NCI-H2081 treated with DMSO at 0.1 percent for 48 hours (cell line): ENCODE data around the gene DGLUCY.
A peak's percentile ranks its signal among the peaks of the same experiment; 100 is the strongest.
"Not testable (repeated sequence)": the region's sequence is repeated elsewhere in the genome, so short reads cannot be mapped to it uniquely, and the experiment has no call there.

Source experiments
- DNase-seq: peaks from one replicate; lab custom pipeline; 2025; lab: John Stamatoyannopoulos, UW

Gene DGLUCY

DNA sequence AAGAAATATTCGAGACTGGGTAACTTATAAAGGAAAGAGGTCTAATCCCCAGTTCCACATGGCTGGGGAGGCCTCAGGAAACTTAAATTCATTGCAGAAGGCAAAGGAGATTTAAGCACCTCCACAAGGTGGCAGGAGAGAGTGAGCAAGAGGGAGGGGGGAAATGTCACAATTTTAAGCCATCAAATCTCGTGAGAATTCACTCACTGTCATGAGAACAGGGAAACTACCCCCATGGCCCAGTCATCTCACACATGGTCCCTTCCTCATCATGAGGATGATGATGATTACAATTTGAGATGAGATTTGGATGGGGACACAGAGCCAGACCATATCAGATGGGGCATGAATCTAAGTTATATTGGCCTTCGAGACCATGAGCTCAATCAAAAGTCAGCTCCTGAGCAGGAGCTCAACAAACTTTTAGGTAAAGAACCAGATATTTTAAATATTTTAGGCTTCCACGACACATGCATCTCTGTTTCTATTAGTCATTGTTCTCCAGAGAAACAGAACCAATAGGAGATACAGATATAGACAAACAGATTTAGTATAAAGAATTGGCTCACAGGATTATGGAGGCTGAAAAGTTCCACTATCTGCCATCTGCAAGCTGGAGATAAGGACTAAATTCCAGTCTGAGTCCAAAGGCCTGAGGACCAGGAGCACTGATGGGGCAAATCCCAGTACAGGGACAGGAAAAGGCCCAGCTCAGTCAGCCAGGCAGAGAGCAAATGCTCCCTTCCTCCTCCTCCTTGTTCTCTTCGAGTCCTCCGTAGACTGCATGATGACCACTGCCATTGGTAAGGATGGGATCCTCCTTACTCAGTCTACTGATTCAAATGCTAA lies 24.9 kb downstream of the DGLUCY start:
- no peak for DNase-seq

DNA sequence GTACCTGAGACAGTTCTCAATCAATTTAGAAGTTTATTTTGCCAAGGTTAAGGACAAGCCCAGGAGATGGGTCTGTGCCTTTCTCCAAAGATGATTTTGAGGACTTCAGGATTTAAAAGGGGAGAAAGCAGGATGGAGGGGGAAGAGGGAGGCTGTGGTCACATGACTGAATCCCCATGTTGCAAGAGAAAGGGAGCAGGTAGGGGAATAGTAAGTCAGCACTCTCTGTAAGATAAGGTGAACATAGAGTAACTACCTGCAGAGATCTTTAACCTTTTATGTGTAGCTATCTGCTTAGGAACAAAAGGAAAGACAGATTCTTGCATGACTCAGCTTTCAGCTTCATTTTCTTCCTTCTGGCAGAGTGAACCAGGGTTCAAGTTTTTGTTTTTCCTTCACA lies 25.9 kb downstream of the DGLUCY start:
- DNase-seq, result no peak

DNA sequence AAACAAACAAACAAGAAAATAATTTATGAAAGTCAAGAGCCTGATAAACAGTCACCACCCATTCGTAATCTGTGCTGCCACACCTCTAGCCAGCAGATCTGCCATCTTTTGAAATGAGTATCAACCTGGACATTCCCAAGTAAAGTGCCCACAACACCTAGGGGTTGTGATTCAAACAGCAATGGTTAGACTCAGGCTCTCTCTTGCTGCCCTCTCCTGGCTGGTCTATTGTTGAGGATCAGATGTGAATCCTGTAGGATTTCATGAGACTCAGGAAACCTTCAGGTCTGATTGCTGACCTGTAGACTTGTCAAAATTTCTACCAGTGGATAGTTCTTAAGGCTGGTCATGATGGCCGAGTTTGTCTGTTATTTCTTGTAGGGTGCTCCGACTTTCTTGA lies 26.8 kb downstream of the DGLUCY start:
- no peak for DNase-seq

DNA sequence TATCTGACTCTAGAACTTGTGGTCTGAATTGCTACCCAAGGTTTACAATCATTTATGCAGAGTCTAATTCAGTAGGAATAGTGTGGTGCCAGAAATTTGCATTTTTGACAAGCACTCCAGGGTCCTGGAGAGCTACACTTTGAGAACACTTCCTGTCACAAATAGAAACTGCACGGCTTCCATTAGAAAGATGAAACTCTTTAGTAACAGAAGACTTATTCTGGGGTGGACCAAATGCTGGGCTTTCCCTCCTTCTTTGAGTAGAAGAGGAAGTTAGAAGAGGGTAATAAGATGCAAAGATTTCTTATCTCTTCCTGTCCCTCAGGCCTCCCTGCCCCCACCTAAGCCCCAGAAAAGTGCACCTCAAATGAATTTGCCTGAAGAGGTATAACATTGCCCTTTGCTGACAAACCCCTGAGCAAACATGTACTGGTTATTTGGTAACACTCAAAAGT lies 28.4 kb downstream of the DGLUCY start:
- DNase-seq, result no peak

DNA sequence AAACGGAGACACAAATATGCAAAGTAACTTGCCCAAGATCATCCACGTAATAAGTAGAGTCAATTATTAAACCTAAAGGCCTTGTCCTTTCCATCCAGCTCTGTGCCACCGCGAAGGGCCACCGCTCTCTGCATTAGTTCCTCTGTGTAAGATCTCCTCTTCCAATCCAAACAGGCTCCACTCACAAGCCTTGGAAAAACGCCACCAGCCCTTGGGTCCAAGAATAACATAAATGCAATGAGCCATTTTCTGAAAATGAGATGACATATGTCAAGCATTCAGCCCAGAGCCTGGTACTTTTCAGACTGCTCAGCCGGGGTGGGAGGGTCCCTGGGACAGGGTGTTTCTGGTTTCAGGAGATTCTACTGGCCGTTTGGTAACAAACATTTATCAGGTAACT lies 30.0 kb downstream of the DGLUCY start:
- DNase-seq, result no peak

DNA sequence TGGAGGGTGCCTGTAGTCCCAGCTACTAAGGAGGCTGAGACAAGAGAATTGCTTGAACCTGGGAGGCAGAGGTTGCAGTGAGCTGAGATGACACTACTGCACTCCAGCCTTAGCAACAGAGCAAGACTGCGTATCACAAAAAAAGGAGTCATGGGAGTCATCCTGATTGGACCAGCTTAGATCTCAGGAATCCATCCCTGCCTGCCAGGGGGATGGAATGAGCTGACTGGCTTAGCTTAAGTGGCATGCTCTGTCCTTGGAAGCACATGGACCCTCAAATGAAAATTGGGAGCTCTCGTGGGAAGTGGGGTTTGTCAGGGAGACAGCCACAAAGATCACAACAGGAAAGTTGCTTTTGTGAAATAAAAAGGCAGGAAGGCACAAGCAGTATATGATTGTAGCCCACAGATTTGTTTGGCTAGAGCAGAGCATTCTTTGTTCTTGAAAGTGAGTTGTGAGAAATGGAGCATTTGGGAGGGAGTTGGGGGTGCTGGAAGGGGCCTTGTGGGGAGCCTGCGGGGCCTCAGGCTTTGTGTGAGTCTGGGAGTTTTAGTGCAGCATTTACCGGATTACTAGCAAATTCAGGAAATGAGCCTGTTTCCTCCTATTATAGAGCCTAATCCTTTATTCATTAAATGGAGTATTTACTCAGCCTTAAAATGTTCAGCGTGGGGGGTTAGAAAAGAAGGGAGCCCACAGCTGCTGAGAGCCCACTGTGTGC lies 30.7 kb downstream of the DGLUCY start:
- DNase-seq, result no peak

DNA sequence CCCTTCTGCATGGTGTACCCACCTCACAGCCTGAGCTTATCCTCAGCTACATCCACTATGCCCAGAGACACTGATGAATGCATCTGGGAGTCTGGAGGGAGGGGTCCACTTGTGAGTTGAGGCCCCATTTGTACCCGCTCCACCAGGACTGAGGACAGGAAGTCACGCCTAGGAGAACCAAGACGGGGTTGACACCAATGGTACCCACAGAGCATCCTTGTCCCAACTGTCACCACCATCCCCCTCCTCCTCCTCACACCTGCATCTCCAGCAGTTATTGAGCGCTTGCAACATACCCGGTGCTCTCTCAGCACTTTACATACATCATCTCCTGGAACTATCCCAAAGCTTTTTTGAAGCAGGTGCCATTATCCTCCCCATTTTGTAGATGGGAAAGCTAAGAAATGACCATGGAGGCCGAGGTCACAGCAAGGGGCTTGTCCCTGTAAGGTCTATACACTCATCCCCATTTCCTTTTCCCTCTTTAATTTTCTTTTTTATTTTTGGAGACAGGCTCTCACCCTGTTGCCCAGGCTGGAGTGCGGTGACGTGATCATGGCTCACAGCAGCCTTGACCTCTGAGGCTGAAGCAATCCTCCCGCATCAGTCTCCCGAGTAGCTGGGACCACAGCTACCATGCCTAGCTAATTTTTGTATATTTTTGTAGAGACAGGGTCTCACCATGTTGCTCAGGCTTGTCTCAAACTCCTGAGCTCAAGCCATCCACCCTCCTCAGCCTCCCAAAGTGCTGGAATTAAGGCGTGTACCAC lies 31.7 kb downstream of the DGLUCY start:
- DNase-seq, result no peak

DNA sequence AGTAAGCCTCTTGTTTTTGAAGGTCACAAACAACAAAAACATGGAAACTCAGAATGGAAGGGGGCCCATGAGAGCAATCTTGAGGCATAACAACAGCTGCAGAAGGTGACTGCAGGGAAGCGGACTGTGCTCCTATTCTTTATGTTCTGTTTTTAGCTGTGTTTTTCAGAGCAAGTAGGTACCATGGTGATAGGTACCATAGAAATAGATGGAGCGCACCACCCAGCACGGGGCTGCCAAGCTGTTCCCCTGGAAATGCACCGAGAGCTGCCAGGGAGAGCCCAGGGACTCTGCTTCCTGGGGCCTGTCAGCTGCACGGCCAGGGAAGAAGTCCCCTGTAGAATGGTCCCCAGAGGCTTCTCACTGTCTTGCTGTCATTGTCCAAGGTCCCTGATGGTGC lies 32.8 kb downstream of the DGLUCY start:
- no peak for DNase-seq

DNA sequence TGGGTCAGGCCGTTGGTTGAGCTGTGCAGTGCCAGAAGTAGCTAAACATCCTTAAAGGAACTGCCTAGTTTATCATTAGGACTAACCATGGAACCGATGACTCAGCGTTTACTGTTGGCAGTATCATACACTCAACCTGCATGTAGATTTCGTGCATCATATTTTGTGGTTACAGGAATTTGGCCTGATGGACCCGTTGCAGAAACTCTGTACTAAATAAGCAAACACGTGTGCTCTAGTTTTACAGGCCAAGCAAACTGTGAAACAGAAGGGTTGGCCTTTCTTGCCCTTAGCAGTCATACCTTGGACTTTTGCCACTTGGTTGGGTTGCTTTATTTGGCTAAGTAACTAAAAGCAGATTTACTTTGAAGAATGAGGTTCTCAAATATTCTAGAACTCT lies 35.6 kb downstream of the DGLUCY start:
- no peak for DNase-seq

DNA sequence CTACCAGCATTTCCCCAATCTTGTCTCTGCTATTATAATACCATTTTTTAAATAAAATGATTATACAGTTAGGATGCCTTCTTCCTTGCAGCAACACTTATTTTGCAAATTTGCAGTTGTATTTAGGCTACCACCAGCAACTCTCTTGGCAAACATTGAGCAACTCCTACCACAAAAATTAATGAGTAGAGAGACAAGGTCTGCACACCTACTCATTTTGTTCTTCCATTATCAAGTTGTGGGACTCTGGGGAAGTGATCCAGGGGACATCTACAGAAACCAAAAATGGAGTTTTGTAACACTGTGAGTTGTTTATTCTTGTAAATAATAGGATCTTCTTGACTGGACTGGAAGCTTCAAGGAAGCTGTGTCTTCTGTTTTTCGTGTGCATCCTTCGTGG lies 38.6 kb downstream of the DGLUCY start:
- DNase-seq, result no peak

DNA sequence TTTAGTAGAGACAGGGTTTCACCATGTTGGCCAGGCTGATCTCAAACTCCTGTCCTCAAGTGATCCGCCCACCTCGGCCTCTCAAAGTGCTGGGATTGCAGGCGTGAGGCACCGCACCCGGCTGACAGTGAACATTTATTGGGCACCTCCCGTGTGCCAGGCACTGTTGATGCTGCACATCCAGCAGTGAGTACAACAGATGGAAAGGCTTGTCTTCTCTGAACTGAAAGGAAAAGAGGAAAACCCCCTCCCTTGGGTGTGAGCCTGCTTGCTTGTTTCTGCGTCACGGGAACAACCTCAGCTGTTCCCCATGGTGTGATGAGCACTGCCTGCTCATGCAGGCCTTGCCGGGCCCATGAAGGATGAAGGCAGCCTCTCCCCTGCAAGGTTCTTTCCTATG lies 39.5 kb downstream of the DGLUCY start:
- no peak for DNase-seq

DNA sequence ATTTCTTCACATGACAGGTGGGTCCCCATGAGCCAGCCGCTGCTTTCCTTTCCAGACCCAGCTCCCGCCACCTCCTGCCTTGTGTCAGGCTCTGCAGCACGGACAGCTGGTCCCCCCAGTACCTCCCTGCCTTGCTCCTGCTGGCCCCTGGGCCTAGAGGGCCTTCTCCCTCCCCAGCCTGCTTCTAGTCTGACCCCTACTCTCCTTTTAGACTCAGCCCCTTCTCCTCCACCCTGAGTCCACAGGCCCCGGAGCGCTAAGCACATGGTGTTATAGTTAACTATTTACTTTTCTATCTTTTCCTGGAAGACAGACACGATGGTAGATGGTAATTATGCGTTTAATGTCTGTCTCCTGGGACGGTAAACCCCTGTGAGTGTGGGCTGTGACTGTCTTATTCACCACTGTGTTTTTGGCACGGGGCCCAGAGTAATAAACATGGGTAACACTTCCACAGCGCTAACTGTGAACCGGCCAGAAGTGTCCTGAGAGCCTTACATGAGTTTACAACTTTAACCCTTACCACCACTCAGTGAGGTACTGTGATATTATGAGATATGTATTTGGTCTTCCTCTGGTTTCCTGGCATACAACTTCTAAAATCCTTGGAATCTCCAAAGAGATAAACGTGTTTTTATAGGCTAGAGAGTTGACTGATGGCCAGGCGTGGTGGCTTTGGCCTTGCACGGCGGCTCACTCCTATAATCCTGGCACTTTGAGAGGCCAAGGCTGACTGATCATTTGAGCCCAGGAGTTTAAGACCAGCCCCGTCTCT lies 41.2 kb downstream of the DGLUCY start:
- DNase-seq, result peak; percentile 64

DNA sequence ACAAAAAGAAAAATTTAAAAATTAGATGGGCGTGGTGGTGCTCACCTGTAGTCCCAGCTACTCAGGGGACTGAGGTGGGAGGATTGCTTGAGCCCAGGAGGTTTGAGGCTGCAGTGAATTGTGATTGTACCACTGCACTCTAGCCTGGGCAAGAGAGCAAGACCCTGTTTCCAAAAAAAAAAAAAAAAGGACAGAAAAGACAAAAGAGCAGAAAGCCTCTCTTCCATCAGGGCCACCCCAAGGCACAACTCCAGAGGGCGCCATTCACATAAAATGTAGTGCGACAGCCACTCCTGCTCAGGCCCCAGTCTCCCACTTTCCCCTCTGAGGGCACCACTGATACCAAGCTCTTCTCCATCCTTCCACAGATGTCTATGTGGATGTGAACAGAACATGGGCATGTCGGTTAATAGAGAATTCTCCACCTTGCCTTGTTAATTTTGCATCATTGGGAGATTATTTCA lies 41.8 kb downstream of the DGLUCY start:
- no peak for DNase-seq

DNA sequence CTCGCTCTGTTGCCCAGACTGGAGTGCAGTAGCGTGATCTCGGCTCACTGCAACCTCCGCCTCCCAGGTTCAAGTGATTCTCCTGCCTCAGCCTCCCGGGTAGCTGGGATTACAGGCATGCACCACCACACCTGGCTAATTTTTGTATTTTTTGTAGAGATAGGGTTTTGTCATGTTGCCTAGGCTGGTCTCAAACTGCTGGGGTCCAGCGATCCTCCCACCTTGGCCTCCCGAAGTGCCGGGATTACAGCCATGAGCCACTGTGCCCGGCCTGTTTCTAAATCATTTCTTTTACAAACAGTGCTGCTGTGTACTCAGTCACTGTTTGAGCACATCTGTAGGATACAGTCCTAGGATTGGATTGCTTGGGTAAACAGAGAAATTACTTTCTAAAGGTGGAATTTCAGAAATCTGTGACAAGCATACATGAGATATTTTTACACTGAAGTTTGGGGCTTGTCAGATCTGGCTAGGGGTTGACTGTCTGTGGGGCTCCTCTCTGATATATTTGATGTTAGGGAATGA lies 42.3 kb downstream of the DGLUCY start:
- DNase-seq, result not testable (repeated sequence)

DNA sequence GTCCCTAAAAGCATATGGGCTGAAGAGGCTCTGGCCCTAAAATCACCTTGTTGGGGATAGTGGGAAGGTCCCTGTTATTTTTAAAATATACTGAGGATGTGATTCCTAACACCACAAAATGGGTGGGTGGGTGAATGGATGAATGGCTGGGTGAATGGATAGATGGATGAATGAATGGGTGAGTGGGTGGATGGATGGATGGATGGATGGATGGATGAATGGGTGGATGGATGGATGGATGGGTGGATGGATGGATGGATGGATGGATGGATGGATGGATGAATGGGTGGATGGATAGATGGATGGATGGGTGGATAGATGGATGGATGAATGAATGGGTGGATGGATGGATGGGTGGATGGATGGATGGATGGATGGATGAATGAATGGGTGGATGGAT lies 43.0 kb downstream of the DGLUCY start:
- DNase-seq, result not testable (repeated sequence)

DNA sequence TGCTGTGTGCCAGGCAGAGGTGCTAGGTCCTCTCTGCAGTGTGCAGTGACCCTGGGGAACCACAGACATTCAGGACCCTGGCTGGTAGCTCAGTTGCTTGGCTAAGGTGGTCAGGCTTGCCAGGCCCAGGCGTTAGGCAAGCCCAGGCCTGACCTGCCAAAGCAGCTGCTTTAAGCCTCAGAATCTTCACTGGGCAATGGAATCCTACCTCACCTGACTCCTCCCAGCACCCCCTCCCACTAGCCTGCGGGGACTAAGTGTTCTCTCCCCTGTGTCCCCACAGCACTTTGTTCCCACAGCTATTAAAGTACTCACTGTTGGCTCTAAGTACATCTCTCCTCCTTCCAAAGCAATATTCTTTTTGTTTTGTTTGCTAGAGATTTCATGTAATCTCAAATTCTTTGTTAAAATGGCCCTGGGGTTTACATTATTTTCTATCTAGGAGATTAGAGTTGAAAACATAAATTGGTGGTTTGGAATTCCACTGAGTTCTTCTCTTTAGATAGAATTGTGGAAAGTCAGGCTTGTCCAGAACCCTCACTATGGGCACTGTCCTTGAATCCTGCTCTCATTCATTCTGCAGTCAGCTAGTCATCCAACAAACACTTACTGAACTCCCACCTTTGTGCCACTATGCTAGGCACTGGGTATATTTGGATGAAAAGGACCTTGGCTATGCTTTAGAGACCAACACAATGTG lies 44.4 kb downstream of the DGLUCY start:
- DNase-seq, result no peak

DNA sequence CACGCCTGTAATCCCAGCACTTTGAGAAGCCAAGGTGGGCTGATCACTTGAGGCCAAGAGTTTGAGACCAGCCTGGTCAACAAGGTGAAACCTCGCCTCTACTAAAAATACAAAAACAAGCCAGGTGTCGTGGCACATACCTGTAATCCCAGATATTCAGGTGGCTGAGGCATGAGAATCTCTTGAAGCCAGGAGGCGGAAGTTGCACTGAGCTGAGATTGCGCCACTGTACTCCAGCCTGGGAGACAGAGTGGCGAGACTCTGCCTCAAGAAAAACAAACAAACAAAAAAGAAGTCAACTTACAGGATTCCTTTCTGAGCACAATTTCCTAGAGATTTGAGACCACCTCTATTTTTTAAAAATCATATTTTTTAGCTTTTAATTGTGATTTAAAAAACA lies 45.3 kb downstream of the DGLUCY start:
- no peak for DNase-seq

DNA sequence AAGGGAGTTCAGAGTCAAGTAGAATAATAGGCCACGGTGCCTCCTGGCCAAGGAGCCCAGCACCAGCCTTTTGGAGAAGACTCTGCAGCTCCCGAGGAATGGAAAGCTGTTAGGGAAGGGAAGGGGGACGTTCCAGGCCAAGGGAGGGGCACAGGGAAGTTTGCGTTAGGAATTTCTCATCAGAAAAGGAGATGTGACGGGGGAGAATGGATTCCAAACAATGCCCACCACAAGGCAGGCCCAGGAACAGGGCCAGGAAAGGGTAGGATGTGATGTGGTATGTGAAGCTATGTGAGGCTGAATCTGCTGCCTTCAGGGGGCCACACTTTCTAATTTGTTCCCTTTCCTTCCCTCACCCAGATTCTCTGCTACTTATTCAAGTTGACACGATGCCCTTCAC lies 46.0 kb downstream of the DGLUCY start:
- no peak for DNase-seq

DNA sequence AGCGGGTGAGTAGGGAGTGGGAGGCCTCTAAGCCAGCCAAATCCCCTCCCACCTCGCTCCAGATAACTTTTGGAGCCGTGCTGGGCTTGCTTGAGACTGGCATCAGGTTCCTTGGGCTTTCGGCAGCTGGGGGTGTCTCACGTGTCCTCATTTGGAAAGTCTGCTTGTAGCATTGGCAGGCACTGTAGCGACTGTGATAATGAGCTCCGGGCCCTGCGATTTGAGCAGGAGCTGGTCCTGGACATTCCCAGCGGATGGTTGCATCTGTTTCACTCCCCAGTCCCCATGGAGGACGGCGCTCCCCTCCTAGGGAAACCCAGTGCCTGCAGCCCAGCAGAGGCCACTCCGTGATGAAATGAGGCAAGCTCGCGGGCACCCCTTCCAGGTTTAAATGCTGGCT lies 49.4 kb downstream of the DGLUCY start:
- no peak for DNase-seq

DNA sequence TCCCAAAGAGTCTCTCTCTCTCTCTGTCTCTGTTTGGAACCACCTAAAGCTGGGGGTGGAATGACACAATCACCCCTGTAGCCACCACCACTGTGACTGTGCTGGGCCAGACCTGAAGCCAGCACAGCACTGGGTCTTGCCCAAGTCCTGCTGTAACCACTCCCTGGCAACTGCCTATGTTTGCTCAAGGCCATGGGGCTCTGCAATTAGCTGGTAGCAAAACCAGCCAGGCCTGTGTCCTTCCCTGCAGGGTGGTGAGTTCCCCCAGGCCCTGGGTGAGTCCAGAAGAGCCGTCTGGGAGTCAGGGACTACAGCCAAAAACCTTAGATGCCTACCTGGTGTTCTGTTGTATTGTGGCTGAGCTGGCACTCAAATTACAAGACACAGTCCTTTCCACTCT lies 50.8 kb downstream of the DGLUCY start:
- DNase-seq, result no peak

DNA sequence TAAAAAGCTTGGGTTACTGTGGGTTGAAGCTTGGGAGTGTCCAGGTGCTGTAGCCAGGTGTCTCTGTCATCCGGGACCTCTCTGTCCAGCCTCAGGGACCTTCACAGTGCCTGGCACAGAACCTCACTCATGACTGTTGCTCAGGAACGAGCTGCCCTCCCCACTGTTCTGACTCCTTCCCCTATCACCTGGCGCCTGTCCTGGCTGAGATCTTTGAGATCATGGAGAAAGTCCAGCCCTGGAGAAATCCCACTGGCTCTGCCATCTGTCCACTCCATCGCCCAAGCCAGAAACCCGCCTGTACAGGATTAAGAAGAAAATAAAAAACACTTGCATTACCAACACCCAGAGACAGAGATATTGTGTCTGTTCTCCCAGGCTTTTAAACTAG lies 53.5 kb downstream of the DGLUCY start:
- no peak for DNase-seq
